Measurements from ENCODE around the gene ANKS4B. TPM values are rescaled to one million over a fixed set of nuclear protein-coding genes. Genes with fewer than 3 reads are reported as not detected.

ANKS4B gene
- polyA plus RNA-seq, 1 experiment: not detected

DNA sequence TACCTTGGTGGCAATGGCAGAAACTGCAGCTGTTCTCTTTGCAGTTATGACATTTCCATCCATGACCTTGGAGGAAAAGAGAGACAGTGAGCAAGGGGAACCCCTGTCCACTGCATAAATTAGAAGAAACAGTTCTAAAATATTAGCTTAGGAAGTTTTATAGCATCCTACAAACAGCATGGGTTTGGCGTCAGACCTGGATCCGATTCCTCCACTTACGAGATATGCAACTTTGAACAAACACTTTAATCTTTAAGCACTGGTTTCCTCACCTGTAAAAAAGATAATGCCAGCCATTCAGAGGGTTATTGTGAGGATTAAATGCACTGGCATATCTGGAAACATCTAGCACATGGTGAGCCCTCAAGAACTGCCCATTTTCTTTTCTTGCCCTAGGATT is 42.0 kb downstream of the ANKS4B start:
- ChIA-PET POLR2A (no interaction called here), CTCF (interaction anchor here (0.7 to 2.2 kb wide), 2 partner anchors 25 to 86 kb away, joined by 6 to 13 read pairs; no protein-coding TSS in a partner anchor)
- H3K36me3 ChIP-seq (ENCODE audit: control insufficient read depth, insufficient read depth, low read length): no peaks in the 10 kb centered on the region
- no peak for DNase-seq (ENCODE audit: low read depth)
- H3K27me3 ChIP-seq (ENCODE audit: control insufficient read depth, insufficient read depth, low read length): peaks cover 17% of the 10 kb centered on the region
- TF ChIP-seq, protein P1, sequence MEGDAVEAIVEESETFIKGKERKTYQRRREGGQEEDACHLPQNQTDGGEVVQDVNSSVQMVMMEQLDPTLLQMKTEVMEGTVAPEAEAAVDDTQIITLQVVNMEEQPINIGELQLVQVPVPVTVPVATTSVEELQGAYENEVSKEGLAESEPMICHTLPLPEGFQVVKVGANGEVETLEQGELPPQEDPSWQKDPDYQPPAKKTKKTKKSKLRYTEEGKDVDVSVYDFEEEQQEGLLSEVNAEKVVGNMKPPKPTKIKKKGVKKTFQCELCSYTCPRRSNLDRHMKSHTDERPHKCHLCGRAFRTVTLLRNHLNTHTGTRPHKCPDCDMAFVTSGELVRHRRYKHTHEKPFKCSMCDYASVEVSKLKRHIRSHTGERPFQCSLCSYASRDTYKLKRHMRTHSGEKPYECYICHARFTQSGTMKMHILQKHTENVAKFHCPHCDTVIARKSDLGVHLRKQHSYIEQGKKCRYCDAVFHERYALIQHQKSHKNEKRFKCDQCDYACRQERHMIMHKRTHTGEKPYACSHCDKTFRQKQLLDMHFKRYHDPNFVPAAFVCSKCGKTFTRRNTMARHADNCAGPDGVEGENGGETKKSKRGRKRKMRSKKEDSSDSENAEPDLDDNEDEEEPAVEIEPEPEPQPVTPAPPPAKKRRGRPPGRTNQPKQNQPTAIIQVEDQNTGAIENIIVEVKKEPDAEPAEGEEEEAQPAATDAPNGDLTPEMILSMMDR (IDR thresholded peaks at IDR 0.05; ENCODE audit: insufficient read depth, low read depth, low read length): no peak
- no peak overlapping the region for H3K4me3 ChIP-seq (ENCODE audit: low read depth, low read length)

DNA sequence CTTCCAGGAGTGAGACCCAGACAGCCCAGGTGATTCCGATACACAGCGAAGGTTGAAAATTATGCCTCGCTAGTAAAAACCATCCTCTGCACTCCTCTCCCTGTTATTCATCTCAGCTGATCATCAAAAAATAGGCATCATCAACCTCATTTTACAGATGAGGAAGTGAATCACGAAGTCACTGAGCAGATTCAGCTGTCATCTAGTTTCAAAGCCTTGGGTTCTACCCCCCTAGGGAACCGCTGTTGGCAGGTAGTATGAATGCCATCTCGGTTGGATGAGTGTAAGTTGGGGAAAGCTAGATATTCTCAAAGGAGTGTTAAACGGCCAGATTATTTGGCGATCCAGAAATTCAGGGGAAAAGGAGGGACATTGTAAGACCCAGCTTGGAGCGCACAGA is 42.6 kb downstream of the ANKS4B start:
- DNase-seq (ENCODE audit: low read depth): no peak
- no peaks in the 10 kb centered on the region for H3K36me3 ChIP-seq (ENCODE audit: control insufficient read depth, insufficient read depth, low read length)
- POLR2A ChIA-PET: no interaction called here
- CTCF ChIA-PET: interaction anchor here (0.6 to 3.6 kb wide), 7 partner anchors 9 to 114 kb away, joined by 3 to 24 read pairs (median 6); no protein-coding TSS in a partner anchor
- H3K27me3 ChIP-seq (ENCODE audit: control insufficient read depth, insufficient read depth, low read length): peaks cover 17% of the 10 kb centered on the region
- TF ChIP-seq, protein P1 (IDR thresholded peaks at IDR 0.05; ENCODE audit: insufficient read depth, low read depth, low read length): no peak
- H3K4me3 ChIP-seq (ENCODE audit: low read depth, low read length): no peak overlapping the region

DNA sequence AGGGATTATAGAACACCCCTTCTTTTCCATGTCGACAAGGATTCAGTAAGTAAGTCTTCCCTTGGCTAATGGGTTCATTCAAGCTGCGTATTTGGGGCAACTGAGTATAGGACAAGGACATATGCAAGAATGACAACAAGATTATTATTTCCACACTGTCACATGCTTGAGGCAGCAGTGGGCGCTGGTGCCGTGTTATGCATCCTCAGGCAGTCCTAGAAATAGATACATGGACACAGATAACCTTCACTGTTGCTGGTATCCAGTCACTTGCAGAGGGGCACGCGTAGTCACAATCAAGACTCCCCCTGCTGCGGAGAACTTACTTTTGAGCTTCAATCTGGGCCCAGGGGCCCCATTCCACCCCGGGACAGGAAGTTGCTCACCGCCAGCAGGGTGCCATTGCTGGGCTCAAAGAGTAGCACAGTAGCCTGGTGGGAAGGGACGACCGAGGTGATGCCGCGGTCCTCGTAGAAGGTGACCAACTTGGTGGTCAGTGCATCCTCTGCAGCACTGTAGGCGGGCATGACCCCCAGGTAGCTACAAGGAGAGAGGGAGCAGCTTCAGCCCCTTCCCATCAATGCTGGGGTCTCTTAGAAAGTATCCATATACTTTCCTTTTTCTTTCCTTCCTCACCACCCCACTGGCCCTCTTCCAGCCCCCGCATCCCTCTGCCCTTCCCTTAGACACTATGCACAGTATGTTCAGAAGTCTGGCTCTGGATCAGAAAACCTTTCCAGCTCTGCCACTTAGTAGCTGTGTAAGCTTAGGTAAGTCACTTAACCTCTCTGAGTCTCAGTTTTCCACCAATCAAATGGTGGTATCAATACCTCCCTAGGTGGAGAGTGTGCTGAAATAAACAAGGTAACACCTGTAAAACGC is 43.8 kb downstream of the ANKS4B start:
- Histone ChIP-seq H3K36me3 (ENCODE audit: control insufficient read depth, insufficient read depth, low read length) (no peaks in the 10 kb centered on the region), H3K27me3 (ENCODE audit: control insufficient read depth, insufficient read depth, low read length) (peaks cover 22% of the 10 kb centered on the region), H3K4me3 (ENCODE audit: low read depth, low read length) (no peak overlapping the region)
- ChIA-PET CTCF (interaction anchor here (0.6 to 3.6 kb wide), 13 partner anchors 8 to 131 kb away, joined by 3 to 24 read pairs (median 4); no protein-coding TSS in a partner anchor), POLR2A (no interaction called here)
- TF ChIP-seq, protein P1 (IDR thresholded peaks at IDR 0.05; ENCODE audit: insufficient read depth, low read depth, low read length): no peak
- no peak for DNase-seq (ENCODE audit: low read depth)

DNA sequence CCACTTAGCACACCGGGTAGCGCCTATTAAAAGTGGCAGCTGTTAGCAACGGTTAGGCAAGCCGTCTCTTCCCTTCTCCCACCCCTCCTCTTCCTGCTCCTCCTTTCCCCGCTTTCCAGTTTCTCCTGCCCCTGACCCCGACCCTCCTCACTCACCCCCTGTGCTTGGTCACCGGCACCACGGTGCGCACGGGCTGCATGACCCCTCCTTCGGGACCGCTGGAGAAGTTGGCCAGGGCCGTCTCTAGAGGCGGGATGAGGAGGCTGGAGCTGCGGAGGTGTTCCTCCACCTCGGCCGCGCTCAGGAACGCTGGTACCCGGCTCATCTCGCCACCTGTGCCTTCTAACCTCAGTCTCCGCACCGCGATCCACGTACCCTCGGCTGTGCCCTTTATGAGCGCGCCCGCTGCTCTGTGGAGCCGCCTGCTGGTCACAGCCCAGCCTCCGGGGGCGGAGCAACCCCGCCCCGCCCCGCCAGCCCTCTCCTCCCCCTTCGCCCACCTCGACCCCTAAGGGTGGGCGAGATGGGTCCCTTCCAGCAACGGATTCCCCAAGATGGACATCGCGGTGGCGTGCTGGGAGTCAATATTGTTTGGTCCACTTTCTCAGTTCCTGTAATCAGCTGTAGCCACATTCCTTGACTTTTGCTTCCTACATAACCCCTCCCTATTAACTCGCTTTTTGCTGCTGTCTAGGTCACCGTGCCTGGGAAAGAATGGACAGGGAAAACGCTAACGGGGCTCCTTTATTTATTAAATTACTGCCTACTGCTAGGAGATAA is 44.6 kb downstream of the ANKS4B start, which contains the start of gene CRYM:
Gene CRYM, minus strand, starts transcription at position 364 of the 780 bp plus-strand sequence. Its CDS starts 39 bp downstream, at position 325.
- H3K27me3 ChIP-seq (ENCODE audit: control insufficient read depth, insufficient read depth, low read length): peaks cover 24% of the 10 kb centered on the region
- peak within 1 kb of the TSS; percentile 20 for H3K4me3 ChIP-seq (ENCODE audit: low read depth, low read length)
- DNase-seq (ENCODE audit: low read depth): no peak
- CTCF ChIA-PET: interaction anchor here (0.6 to 3.6 kb wide), 15 partner anchors 8 to 1398 kb away, joined by 3 to 24 read pairs (median 4); no protein-coding TSS in a partner anchor
- H3K36me3 ChIP-seq (ENCODE audit: control insufficient read depth, insufficient read depth, low read length): no peaks in the 10 kb centered on the region
- POLR2A ChIA-PET: no interaction called here
- TF ChIP-seq, protein P1 (IDR thresholded peaks at IDR 0.05; ENCODE audit: insufficient read depth, low read depth, low read length): peak; percentile 90

DNA sequence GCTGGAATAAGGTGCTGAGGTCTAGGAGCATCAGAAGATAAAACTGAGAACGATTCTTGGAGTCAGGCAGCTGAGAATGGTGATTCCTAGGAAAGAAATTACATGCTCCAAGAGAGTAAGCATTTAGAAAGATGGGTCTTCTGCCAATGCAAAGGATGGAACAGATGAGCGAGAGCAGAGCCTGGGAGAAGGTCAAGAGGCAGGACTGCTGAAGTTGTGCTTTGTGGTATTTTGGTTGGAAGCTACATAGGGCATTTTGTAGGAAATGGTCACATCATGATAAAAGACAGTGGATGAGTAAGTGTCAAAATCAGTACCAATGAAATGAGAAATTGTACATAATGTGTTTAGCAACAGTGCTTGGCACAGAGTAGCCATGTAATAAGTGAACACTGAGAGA is 46.0 kb downstream of the ANKS4B start:
- Histone ChIP-seq H3K4me3 (ENCODE audit: low read depth, low read length) (no peak overlapping the region), H3K36me3 (ENCODE audit: control insufficient read depth, insufficient read depth, low read length) (no peaks in the 10 kb centered on the region), H3K27me3 (ENCODE audit: control insufficient read depth, insufficient read depth, low read length) (peaks cover 24% of the 10 kb centered on the region)
- no peak for DNase-seq (ENCODE audit: low read depth)
- CTCF ChIA-PET: interaction anchor here (0.8 to 3.6 kb wide), 8 partner anchors 8 to 1396 kb away, joined by 3 to 24 read pairs (median 6); no protein-coding TSS in a partner anchor
- POLR2A ChIA-PET: no interaction called here
- TF ChIP-seq, protein P1 (IDR thresholded peaks at IDR 0.05; ENCODE audit: insufficient read depth, low read depth, low read length): no peak
